ENCODE measurements around the gene PLB1. TPM values are rescaled to one million over a fixed set of nuclear protein-coding genes. Genes with fewer than 3 reads are reported as not detected.

Gene PLB1
- total RNA-seq, 1 donor from 2014 or later = not detected

GRCh38 chr2:28544405-28544921 is 48.6 kb downstream of the PLB1 start:
- Mint-ChIP-seq H3K27ac (ENCODE audit: unreplicated experiment) (no peak overlapping the region), H3K9me3 (ENCODE audit: unreplicated experiment) (peaks cover 4% of the 10 kb centered on the region), H3K4me1 (ENCODE audit: low read depth, unreplicated experiment) (peaks cover 6% of the 10 kb centered on the region), H3K36me3 (ENCODE audit: unreplicated experiment) (no peaks in the 10 kb centered on the region), H3K27me3 (ENCODE audit: unreplicated experiment) (peaks cover 2% of the 10 kb centered on the region), H3K4me3 (ENCODE audit: unreplicated experiment) (no peak overlapping the region)
- DNase-seq = no peak
- no peak for TF ChIP-seq CTCF (IDR thresholded peaks at IDR 0.05; ENCODE audit: partially characterized antibody, unreplicated experiment)

GRCh38 chr2:28544922-28545589 is 49.2 kb downstream of the PLB1 start:
- no peak for TF ChIP-seq CTCF (IDR thresholded peaks at IDR 0.05; ENCODE audit: partially characterized antibody, unreplicated experiment)
- Mint-ChIP-seq H3K36me3 (ENCODE audit: unreplicated experiment) (no peaks in the 10 kb centered on the region), H3K27me3 (ENCODE audit: unreplicated experiment) (no peaks in the 10 kb centered on the region), H3K4me3 (ENCODE audit: unreplicated experiment) (no peak overlapping the region), H3K27ac (ENCODE audit: unreplicated experiment) (no peak overlapping the region), H3K4me1 (ENCODE audit: low read depth, unreplicated experiment) (peaks cover 6% of the 10 kb centered on the region), H3K9me3 (ENCODE audit: unreplicated experiment) (peaks cover 4% of the 10 kb centered on the region)
- DNase-seq = no peak

- peaks cover 4% of the 10 kb centered on the region for H3K9me3 Mint-ChIP-seq (ENCODE audit: unreplicated experiment)
- no peaks in the 10 kb centered on the region for H3K36me3 Mint-ChIP-seq (ENCODE audit: unreplicated experiment)
- peaks cover 6% of the 10 kb centered on the region for H3K4me1 Mint-ChIP-seq (ENCODE audit: low read depth, unreplicated experiment)
- no peaks in the 10 kb centered on the region for H3K27me3 Mint-ChIP-seq (ENCODE audit: unreplicated experiment)
- TF ChIP-seq CTCF (IDR thresholded peaks at IDR 0.05; ENCODE audit: partially characterized antibody, unreplicated experiment) = no peak
- DNase-seq = no peak
- no peak overlapping the region for H3K4me3 Mint-ChIP-seq (ENCODE audit: unreplicated experiment)
- H3K27ac Mint-ChIP-seq (ENCODE audit: unreplicated experiment) = no peak overlapping the region
These were observed 49.8 kb downstream of the PLB1 start for GRCh38 chr2:28545590-28546200.

GRCh38 chr2:28546242-28546641 is 50.4 kb downstream of the PLB1 start:
- no peak overlapping the region for H3K27ac Mint-ChIP-seq (ENCODE audit: unreplicated experiment)
- H3K9me3 Mint-ChIP-seq (ENCODE audit: unreplicated experiment) = peaks cover 6% of the 10 kb centered on the region
- H3K27me3 Mint-ChIP-seq (ENCODE audit: unreplicated experiment) = peaks cover 1% of the 10 kb centered on the region
- no peak overlapping the region for H3K4me3 Mint-ChIP-seq (ENCODE audit: unreplicated experiment)
- H3K4me1 Mint-ChIP-seq (ENCODE audit: low read depth, unreplicated experiment) = peaks cover 9% of the 10 kb centered on the region
- no peak for TF ChIP-seq CTCF (IDR thresholded peaks at IDR 0.05; ENCODE audit: partially characterized antibody, unreplicated experiment)
- DNase-seq = no peak
- H3K36me3 Mint-ChIP-seq (ENCODE audit: unreplicated experiment) = no peaks in the 10 kb centered on the region

- Mint-ChIP-seq H3K27ac (ENCODE audit: unreplicated experiment) (no peak overlapping the region), H3K9me3 (ENCODE audit: unreplicated experiment) (peaks cover 5% of the 10 kb centered on the region), H3K4me1 (ENCODE audit: low read depth, unreplicated experiment) (peaks cover 9% of the 10 kb centered on the region), H3K36me3 (ENCODE audit: unreplicated experiment) (no peaks in the 10 kb centered on the region), H3K4me3 (ENCODE audit: unreplicated experiment) (no peak overlapping the region), H3K27me3 (ENCODE audit: unreplicated experiment) (peaks cover 1% of the 10 kb centered on the region)
- no peak for DNase-seq
- no peak for TF ChIP-seq CTCF (IDR thresholded peaks at IDR 0.05; ENCODE audit: partially characterized antibody, unreplicated experiment)
These were observed 51.5 kb downstream of the PLB1 start for GRCh38 chr2:28547223-28547860.

Measured in glutamatergic neuron (in vitro differentiated cells).